Hair follicular keratinocyte (primary cell): ENCODE measurements around the gene PPP1R7. TPM values are rescaled to one million over a fixed set of nuclear protein-coding genes. Genes with fewer than 3 reads are reported as not detected.

Experiments
- total RNA-seq: library from RNA; depleted of rRNA; stranded (reverse); fragments of >200 nt; gene quantifications from 2 replicates; pipeline ENCODE4 v1.2.3, GENCODE V29; 2015

Gene PPP1R7, protein sequence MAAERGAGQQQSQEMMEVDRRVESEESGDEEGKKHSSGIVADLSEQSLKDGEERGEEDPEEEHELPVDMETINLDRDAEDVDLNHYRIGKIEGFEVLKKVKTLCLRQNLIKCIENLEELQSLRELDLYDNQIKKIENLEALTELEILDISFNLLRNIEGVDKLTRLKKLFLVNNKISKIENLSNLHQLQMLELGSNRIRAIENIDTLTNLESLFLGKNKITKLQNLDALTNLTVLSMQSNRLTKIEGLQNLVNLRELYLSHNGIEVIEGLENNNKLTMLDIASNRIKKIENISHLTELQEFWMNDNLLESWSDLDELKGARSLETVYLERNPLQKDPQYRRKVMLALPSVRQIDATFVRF
- 79.2 and 79.8 TPM in 2 replicates for total RNA-seq

DNA sequence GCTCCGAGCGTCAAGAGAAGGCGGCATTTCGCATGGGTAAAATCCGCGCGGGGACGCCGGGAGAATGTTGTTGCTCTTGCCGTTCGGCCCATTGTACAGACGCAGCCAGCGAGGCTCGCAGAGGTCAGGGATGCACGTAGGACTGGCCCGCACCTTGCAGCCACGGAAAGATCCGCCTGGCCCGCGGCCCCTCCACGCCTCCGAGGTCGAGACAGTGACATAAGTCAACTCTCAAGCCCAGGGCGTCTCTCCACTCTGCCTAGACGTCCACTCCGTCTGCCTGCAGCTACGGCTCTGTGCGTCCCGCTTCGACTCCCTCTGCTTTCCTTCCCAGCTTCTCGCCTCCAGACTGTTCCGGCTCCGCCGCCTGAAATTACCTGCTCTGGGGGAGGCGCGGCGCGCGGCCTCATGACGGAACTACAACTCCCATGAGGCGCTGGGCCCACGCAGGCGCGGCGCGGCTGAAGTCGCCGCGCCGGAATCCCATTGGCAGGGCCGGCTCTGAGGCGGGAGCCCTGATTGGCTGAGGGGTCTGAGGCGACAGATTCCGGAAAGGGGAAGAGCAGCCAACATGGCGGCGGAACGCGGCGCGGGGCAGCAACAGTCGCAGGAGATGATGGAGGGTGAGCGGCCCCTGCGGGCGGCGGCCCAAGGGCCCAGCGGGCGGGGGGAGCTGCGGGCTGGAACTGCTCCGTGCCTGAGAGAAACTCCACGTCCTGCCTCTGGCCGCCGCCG, at the start of gene PPP1R7:
Gene PPP1R7 (plus strand): TSS at position 543 of the 735 bp plus-strand sequence. CDS start 29 bp downstream, at position 572.

GRCh38 chr2:241102239-241102803, 47.9 kb upstream of the PPP1R7 start, which contains the start of gene MTERF4:
TSS of gene MTERF4 (minus strand) at chr2:241102287. CDS start at chr2:241102273, 14 bp downstream.

DNA sequence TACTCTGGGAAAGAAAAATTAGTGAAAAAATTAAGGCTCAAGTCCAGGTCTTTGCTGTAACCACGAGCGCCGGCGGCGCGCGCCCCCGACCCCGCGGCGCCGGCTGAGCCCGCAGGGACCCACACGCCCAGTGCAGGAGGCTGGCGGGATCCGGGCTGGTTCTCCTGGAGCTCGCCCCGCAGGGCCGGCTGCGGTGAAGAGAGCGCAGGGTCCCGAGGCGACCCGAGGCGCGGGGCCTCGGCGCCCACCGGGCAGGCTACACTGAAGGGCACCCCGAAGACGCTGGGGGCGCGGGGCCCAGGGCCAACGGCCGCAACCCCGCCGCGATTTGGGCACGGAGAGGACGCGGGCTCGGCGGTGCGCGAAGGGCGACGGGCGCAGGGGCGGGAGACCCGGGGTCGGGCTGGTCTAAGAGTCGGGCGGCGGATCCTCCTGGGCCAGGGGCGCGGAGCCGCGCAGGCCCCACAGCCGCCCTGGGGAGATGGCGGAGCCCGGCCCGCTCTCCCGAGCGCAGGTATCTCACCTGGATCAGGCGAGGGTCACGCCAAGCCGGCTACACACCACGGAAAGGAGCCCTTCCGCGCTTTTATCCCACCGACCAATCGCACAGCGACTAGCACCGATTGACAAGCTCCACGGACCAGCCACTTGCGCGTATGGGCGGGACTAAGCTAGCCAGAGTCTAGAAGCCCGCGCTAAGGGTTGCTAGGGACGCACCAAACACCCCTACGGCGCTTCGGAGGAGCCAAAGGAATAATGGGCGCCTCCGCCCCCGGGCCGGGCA, 1.2 kb upstream of the PPP1R7 start, which contains the start of gene PASK:
Gene PASK (minus strand): TSS at position 582 of the 784 bp plus-strand sequence. CDS start 6,440 bp downstream, outside the sequence.

DNA sequence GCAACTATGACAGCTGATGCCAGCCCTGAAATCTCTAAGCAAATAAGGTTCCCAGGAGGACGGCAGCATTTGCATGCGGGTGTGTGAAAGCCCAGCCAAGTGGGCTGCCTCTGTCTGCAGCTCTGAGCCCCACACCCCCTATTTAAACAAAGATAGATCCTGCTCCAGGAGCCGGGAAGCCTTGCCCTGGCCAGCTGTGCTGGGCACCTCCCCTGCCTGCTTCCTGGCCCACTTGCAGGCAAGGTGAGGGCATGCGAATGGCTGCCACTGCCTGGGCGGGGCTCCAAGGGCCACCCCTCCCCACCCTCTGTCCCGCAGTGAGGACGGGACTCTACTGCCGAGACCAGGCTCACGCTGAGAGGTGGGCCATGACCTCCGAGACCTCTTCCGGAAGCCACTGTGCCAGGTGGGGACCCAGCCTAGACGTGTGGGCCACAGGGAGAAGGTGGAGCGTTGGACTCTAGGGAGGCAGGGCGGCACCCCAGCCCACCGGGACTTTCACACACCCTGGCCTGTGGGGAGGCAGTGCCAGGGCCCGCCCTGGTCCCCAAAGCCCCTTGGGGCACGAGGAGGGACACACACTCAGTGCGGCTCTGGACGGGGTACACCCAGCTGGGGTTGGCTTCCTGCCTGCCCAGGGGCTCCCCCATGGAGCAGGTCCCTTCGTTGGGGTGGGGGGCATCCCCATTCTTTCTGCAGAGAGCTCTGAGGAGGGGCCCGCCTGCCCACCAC, 38.3 kb downstream of the PPP1R7 start, which contains the start of gene ANO7:
Gene ANO7 (plus strand): TSS at position 317 of the 732 bp plus-strand sequence. CDS start 1,387 bp downstream, outside the sequence.

Other genes starting within 250 kb of the PPP1R7 start
- not detected in 2 replicates for gene CROCC2, start 244.1 kb upstream of the PPP1R7 start, total RNA-seq
- 0.08 and 1.2 TPM in 2 replicates for gene SNED1, start 151.8 kb upstream of the PPP1R7 start, total RNA-seq
- gene MTERF4, start 48.2 kb upstream of the PPP1R7 start, total RNA-seq = 18.5 and 22.3 TPM in 2 replicates
- gene PASK, start 995 bp upstream of the PPP1R7 start, total RNA-seq = 2.1 and 6.1 TPM in 2 replicates
- gene ANO7, start 38.2 kb downstream of the PPP1R7 start, total RNA-seq = 0.16 and 0.23 TPM in 2 replicates
- gene HDLBP, start 165.2 kb downstream of the PPP1R7 start, total RNA-seq = 341 and 617 TPM in 2 replicates
- gene SEPTIN2, start 165.5 kb downstream of the PPP1R7 start, total RNA-seq = 204 and 221 TPM in 2 replicates
- gene FARP2, start 205.8 kb downstream of the PPP1R7 start, total RNA-seq = 26.8 and 31.3 TPM in 2 replicates